ENCODE data around the gene NUDC.

DNA sequence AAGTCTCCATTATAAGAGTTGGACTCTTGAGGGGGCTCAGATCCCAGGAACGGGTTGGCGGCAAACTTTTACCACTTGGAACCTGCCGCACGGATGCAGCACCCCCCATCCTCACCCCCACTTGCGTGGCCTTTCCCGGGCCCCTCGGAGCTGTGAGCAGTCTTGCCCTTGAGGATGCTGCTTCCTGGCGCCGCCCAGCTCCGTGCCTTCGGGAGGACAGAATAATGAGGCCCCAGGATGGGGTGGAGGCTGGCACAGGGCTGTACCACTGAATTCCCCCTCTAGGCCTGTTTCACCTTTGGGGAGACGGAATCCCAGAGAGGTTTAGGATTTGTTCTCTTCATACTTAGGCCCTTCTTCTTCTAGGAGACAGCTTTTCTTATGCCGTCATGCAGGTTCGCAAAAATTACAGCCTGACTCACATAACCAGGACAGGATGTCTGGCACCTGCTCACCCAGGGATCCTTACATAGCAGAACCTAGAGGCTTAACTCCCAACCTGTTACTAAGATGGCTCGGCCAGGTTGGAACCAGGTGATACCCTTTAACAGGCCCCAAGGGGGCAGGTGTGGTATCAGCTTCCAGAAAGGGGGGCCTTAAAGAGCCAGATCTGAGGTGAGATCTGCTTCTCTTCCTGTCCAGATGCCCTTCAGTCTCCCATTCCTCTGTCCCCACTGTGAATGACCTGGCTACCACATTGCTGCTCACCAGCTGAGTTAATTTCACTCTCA lies 73.4 kb downstream of the NUDC start:
- no peak for TF ChIP-seq ZXDB (tag by site-specific recombination; IDR thresholded peaks at IDR 0.05)
- TF ChIP-seq, protein P1, sequence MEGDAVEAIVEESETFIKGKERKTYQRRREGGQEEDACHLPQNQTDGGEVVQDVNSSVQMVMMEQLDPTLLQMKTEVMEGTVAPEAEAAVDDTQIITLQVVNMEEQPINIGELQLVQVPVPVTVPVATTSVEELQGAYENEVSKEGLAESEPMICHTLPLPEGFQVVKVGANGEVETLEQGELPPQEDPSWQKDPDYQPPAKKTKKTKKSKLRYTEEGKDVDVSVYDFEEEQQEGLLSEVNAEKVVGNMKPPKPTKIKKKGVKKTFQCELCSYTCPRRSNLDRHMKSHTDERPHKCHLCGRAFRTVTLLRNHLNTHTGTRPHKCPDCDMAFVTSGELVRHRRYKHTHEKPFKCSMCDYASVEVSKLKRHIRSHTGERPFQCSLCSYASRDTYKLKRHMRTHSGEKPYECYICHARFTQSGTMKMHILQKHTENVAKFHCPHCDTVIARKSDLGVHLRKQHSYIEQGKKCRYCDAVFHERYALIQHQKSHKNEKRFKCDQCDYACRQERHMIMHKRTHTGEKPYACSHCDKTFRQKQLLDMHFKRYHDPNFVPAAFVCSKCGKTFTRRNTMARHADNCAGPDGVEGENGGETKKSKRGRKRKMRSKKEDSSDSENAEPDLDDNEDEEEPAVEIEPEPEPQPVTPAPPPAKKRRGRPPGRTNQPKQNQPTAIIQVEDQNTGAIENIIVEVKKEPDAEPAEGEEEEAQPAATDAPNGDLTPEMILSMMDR (tag by site-specific recombination; IDR thresholded peaks at IDR 0.05): no peak
- no peak for TF ChIP-seq YY2 (tag by site-specific recombination; IDR thresholded peaks at IDR 0.05)
- no peak for TF ChIP-seq ZNF239 (tag by site-specific recombination; IDR thresholded peaks at IDR 0.05)
- TF ChIP-seq, protein P2, sequence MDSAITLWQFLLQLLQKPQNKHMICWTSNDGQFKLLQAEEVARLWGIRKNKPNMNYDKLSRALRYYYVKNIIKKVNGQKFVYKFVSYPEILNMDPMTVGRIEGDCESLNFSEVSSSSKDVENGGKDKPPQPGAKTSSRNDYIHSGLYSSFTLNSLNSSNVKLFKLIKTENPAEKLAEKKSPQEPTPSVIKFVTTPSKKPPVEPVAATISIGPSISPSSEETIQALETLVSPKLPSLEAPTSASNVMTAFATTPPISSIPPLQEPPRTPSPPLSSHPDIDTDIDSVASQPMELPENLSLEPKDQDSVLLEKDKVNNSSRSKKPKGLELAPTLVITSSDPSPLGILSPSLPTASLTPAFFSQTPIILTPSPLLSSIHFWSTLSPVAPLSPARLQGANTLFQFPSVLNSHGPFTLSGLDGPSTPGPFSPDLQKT (IDR thresholded peaks at IDR 0.05; ENCODE audit: borderline replicate concordance, low read depth, low read length): no peak
- no peak for TF ChIP-seq ZFP37 (tag by site-specific recombination; IDR thresholded peaks at IDR 0.05)
- TF ChIP-seq ZNF140 (tag by site-specific recombination; IDR thresholded peaks at IDR 0.05): no peak
- TF ChIP-seq, protein P3, sequence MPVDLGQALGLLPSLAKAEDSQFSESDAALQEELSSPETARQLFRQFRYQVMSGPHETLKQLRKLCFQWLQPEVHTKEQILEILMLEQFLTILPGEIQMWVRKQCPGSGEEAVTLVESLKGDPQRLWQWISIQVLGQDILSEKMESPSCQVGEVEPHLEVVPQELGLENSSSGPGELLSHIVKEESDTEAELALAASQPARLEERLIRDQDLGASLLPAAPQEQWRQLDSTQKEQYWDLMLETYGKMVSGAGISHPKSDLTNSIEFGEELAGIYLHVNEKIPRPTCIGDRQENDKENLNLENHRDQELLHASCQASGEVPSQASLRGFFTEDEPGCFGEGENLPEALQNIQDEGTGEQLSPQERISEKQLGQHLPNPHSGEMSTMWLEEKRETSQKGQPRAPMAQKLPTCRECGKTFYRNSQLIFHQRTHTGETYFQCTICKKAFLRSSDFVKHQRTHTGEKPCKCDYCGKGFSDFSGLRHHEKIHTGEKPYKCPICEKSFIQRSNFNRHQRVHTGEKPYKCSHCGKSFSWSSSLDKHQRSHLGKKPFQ (tag by site-specific recombination; IDR thresholded peaks at IDR 0.05): no peak
